HCT116 (cell line): ENCODE measurements around the gene G3BP1.

ENCODE experiments used
- CTCF ChIP-seq, 3 experiments: fragments of 200-600 bp in 1 of 3; sonication (generic) in 1 of 3; IDR thresholded peaks in 2 of 3; conservative IDR thresholded peaks in 1 of 3; 2 replicates each; pipeline ENCODE4 v1.5.1; 2012 to 2017; ENCODE audit warnings: low read depth in 2 of 3, low read length in 2 of 3, antibody characterized with exemption in 1 of 3, borderline replicate concordance in 1 of 3, control low read depth in 1 of 3, mild to moderate bottlenecking in 1 of 3, mixed read lengths in 1 of 3, mixed run types in 1 of 3, moderate library complexity in 1 of 3; ENCODE audit not compliant: insufficient read depth in 1 of 3
- EZH2 ChIP-seq: fragments of 200-600 bp; sonication (generic); IDR thresholded peaks from 2 replicates; pipeline ENCODE4 v1.6.1; 2017; ENCODE audit warnings: antibody characterized with exemption, mixed run types
- JUND ChIP-seq: IDR thresholded peaks from 2 replicates; pipeline ENCODE4 v1.6.1; 2012
- POLR2A ChIP-seq: IDR thresholded peaks from 2 replicates; pipeline ENCODE4 v1.7.0; 2011; ENCODE audit warnings: borderline replicate concordance; ENCODE audit not compliant: insufficient read depth, insufficient read length; ENCODE audit errors: extremely low read depth
- POLR2AphosphoS5 ChIP-seq: IDR thresholded peaks from 2 replicates; pipeline ENCODE4 v1.6.1; 2011; ENCODE audit warnings: mild to moderate bottlenecking, low read depth, low read length, moderate library complexity
- YY1 ChIP-seq: IDR thresholded peaks from 2 replicates; pipeline ENCODE4 v1.6.1; 2011; ENCODE audit warnings: low read length, low read depth, moderate library complexity, mild to moderate bottlenecking; ENCODE audit not compliant: insufficient replicate concordance; ENCODE audit errors: extremely low read depth

GRCh38 chr5:151722546-151722945 lies 49.2 kb upstream of the G3BP1 start:
- no peak for TF ChIP-seq CTCF (IDR thresholded peaks at IDR 0.05 in 2 of 3, conservative IDR thresholded peaks at IDR 0.05 in 1 of 3; ENCODE audit: borderline replicate concordance in 1 of 3, insufficient read depth in 1 of 3, low read depth in 2 of 3, low read length in 2 of 3)
- no peak for TF ChIP-seq JUND
- no peak for TF ChIP-seq EZH2
- TF ChIP-seq POLR2AphosphoS5: no peak
- TF ChIP-seq POLR2A: no peak
- TF ChIP-seq YY1: no peak
